Fibroblast of lung (primary cell): ENCODE measurements around the gene RAP1GDS1. TPM values are rescaled to one million over a fixed set of nuclear protein-coding genes. Genes with fewer than 3 reads are reported as not detected.

ENCODE experiments used
- DNase-seq, 2 donors: peaks; one replicate each; pipeline versions ENCODE4 v3.0.0 to v3.0.0-alpha.2; 2010; ENCODE audit warnings: low read depth in 2 of 2
- H2AFZ ChIP-seq: 2 replicates; pipeline ENCODE4 v1.5.1; 2012; ENCODE audit warnings: low read length, control low read depth, inconsistent platforms
- H3K27ac ChIP-seq: 2 replicates; pipeline ENCODE4 v1.5.1; 2011; ENCODE audit warnings: low read length, control low read depth; ENCODE audit not compliant: insufficient read depth
- H3K27me3 ChIP-seq: 2 replicates; pipeline ENCODE4 v1.5.1; 2011; ENCODE audit warnings: mild to moderate bottlenecking, low read length; ENCODE audit not compliant: control insufficient read depth, insufficient read depth
- H3K36me3 ChIP-seq: 2 replicates; pipeline ENCODE4 v1.5.1; 2011; ENCODE audit warnings: low read length; ENCODE audit not compliant: control insufficient read depth, insufficient read depth
- H3K4me1 ChIP-seq: 2 replicates; pipeline ENCODE4 v1.5.1; 2011; ENCODE audit warnings: low read length; ENCODE audit not compliant: control insufficient read depth, insufficient read depth; ENCODE audit errors: extremely low read depth
- H3K4me2 ChIP-seq: 2 replicates; pipeline ENCODE4 v1.5.1; 2011; ENCODE audit warnings: low read length, control low read depth; ENCODE audit not compliant: insufficient read depth; ENCODE audit errors: extremely low read depth
- H3K4me3 ChIP-seq, 4 experiments: fragments of 200-600 bp in 1 of 4; sonication (generic) in 1 of 4; replicated peaks in 1 of 4; 2 replicates each; pipeline ENCODE4 v1.5.1; 2011 to 2016; ENCODE audit warnings: low read length in 4 of 4, low read depth in 3 of 4, mild to moderate bottlenecking in 3 of 4, control low read depth in 2 of 4, inconsistent platforms in 1 of 4, mixed read lengths in 1 of 4; ENCODE audit not compliant: insufficient read depth in 1 of 4; ENCODE audit errors: control extremely low read depth in 1 of 4
- H3K79me2 ChIP-seq: 2 replicates; pipeline ENCODE4 v1.5.1; 2012; ENCODE audit warnings: mild to moderate bottlenecking, low read length, inconsistent platforms; ENCODE audit not compliant: control insufficient read depth, insufficient read depth
- H3K9ac ChIP-seq: 2 replicates; pipeline ENCODE4 v1.5.1; 2011; ENCODE audit warnings: mild to moderate bottlenecking, low read length, control low read depth; ENCODE audit not compliant: insufficient read depth
- H3K9me3 ChIP-seq: 2 replicates; pipeline ENCODE4 v1.5.1; 2012; ENCODE audit warnings: low read depth, low read length; ENCODE audit not compliant: control insufficient read depth, insufficient read depth
- H4K20me1 ChIP-seq: 2 replicates; pipeline ENCODE4 v1.5.1; 2011; ENCODE audit warnings: low read length; ENCODE audit not compliant: control insufficient read depth, insufficient read depth; ENCODE audit errors: extremely low read depth
- CTCF ChIP-seq, 2 donors: IDR thresholded peaks in 1 of 2; conservative IDR thresholded peaks in 1 of 2; 1 replicate in 1 of 2; 2 replicates in 1 of 2; pipeline ENCODE4 v1.5.1; 2011 to 2012; ENCODE audit warnings: low read length in 2 of 2, control low read depth in 1 of 2, inconsistent platforms in 1 of 2, low read depth in 1 of 2, mild to moderate bottlenecking in 1 of 2
- EZH2 ChIP-seq: IDR thresholded peaks from 2 replicates; pipeline ENCODE4 v1.5.1; 2012; ENCODE audit warnings: low read length, control low read depth, mild to moderate bottlenecking; ENCODE audit errors: missing control alignments
- polyA plus RNA-seq, 2 donors: library from polyadenylated mRNA; depleted of rRNA in 1 of 2; stranded (reverse) in 1 of 2; unstranded in 1 of 2; fragments of >200 nt; gene quantifications; 2 replicates each; pipeline ENCODE4 v1.2.1, GENCODE V29; 2011 to 2012; ENCODE audit warnings: missing spikeins in 1 of 2
- total RNA-seq: library from RNA; depleted of rRNA; stranded (reverse); fragments of >200 nt; gene quantifications from 2 replicates; pipeline ENCODE4 v1.2.1, GENCODE V29; 2014

RAP1GDS1 gene
- total and polyA plus RNA-seq, 2 donors (not counting 1 experiment from before 2014, with no cell fraction given): 68.3 to 103 TPM

- Histone ChIP-seq H3K36me3 (no peaks in the 10 kb centered on the region), H3K27ac (no peak overlapping the region), H3K4me2 (no peak overlapping the region), H3K27me3 (no peaks in the 10 kb centered on the region), H2AFZ (no peak overlapping the region), H3K4me3 (no peak overlapping the region), H3K9me3 (no peaks in the 10 kb centered on the region), H3K79me2 (no peaks in the 10 kb centered on the region), H4K20me1 (no peaks in the 10 kb centered on the region), H3K9ac (no peak overlapping the region), H3K4me1 (peaks cover 2% of the 10 kb centered on the region)
- no peak for TF ChIP-seq EZH2
- no peak for TF ChIP-seq CTCF (conservative IDR thresholded peaks at IDR 0.05 in 1 of 2, IDR thresholded peaks at IDR 0.05 in 1 of 2; ENCODE audit: low read depth in 1 of 2, low read length in 2 of 2)
- DNase-seq: no peak
Observed at GRCh38 chr4:98334461-98334860, 73.3 kb downstream of the RAP1GDS1 start.

- Histone ChIP-seq H3K9ac (no peak overlapping the region), H3K36me3 (no peaks in the 10 kb centered on the region), H3K9me3 (no peaks in the 10 kb centered on the region), H4K20me1 (no peaks in the 10 kb centered on the region), H3K27ac (no peak overlapping the region), H3K4me3 (no peak overlapping the region), H2AFZ (no peak overlapping the region), H3K27me3 (no peaks in the 10 kb centered on the region), H3K79me2 (no peaks in the 10 kb centered on the region), H3K4me1 (peaks cover 7% of the 10 kb centered on the region), H3K4me2 (no peak overlapping the region)
- TF ChIP-seq CTCF (conservative IDR thresholded peaks at IDR 0.05 in 1 of 2, IDR thresholded peaks at IDR 0.05 in 1 of 2; ENCODE audit: low read depth in 1 of 2, low read length in 2 of 2) (no peak), EZH2 (no peak)
- DNase-seq: no peak
Observed at GRCh38 chr4:98338761-98339438, 77.7 kb downstream of the RAP1GDS1 start.

GRCh38 chr4:98341309-98341708 is 80.1 kb downstream of the RAP1GDS1 start:
- Histone ChIP-seq H3K36me3 (no peaks in the 10 kb centered on the region), H3K4me3 (no peak overlapping the region), H3K9me3 (no peaks in the 10 kb centered on the region), H2AFZ (no peak overlapping the region), H3K27me3 (no peaks in the 10 kb centered on the region), H3K9ac (no peak overlapping the region), H3K27ac (no peak overlapping the region), H4K20me1 (no peaks in the 10 kb centered on the region), H3K4me2 (no peak overlapping the region), H3K79me2 (no peaks in the 10 kb centered on the region), H3K4me1 (peaks cover 5% of the 10 kb centered on the region)
- TF ChIP-seq EZH2 (no peak), CTCF (conservative IDR thresholded peaks at IDR 0.05 in 1 of 2, IDR thresholded peaks at IDR 0.05 in 1 of 2; ENCODE audit: low read depth in 1 of 2, low read length in 2 of 2) (no peak)
- DNase-seq: peak in 1 of 2 donors; percentile 81
